Measurements from ENCODE around the gene CYP39A1.

GRCh38 chr6:46645265-46645664 lies 7.4 kb downstream of the CYP39A1 start:
- no peak for TF ChIP-seq CTCF (IDR thresholded peaks at IDR 0.05)
- TF ChIP-seq POLR2A (IDR thresholded peaks at IDR 0.05) = no peak

All from body of pancreas (tissue), 4 donors.